GM21367 (cell line): ENCODE measurements around the gene SBK2.
"Not testable (repeated sequence)": the region's sequence is repeated elsewhere in the genome, so short reads cannot be mapped to it uniquely, and the experiment has no call there.

Source experiments
- ATAC-seq: cut with Tn5 transposase; IDR thresholded peaks from one replicate; pipeline ENCODE4 v1.9.1; 2021; ENCODE audit not compliant: unreplicated experiment

SBK2 gene

DNA sequence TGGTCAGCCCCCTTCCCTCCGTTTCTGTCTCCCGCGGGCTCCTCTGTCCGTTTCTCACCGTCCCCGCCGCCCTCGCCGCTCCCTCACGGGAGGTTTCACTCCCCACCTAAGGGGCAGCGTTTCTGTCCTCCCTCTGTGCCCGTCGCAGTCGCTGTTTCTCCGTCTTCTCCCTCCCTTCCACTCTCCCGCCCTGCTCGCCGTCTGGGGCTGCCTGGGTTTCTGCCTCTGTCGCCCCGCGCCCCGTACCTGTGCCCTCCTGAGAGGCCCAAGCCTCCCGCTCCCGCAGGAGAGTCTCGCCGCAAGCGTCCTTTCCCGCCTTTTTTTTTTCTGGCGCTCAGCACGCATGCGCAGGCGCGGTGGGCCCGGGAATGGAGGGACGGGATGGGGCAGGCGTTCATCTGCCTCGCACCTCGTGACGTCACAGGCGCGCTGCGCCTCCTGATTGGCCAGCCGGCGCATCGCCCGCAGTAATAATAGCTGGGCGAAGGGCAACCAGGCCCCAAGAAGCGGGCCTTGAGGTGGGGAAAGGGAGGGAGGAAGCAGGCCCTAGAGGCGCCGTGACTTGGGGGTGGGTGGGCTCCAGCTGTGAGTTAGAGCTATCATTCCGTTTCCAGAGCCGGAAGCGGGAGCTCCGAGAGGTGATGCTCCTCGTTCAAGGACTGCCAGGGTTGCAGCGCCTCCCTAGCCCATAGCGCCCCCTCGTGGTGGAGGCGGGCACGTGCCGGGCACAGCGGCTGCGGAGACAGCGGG is 33.3 kb downstream of the SBK2 start:
- no peak for ATAC-seq

DNA sequence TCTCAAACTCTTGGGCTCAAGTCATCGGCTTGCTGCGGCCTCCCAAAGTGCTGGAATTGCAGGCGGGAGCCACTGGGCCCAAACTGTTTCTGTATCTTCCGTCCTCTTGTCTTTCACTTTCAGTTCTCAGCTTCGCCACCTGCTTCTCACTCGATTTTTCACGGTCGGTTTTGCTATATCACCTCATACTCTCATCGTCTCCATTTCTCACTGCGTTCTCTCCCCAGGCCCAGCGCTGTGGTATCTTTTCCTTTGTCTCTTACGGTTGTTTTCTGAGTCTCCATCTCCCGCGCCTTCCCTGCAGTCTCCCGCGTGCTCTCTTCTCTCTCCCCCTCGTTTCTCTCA is 33.8 kb downstream of the SBK2 start:
- ATAC-seq, result no peak

DNA sequence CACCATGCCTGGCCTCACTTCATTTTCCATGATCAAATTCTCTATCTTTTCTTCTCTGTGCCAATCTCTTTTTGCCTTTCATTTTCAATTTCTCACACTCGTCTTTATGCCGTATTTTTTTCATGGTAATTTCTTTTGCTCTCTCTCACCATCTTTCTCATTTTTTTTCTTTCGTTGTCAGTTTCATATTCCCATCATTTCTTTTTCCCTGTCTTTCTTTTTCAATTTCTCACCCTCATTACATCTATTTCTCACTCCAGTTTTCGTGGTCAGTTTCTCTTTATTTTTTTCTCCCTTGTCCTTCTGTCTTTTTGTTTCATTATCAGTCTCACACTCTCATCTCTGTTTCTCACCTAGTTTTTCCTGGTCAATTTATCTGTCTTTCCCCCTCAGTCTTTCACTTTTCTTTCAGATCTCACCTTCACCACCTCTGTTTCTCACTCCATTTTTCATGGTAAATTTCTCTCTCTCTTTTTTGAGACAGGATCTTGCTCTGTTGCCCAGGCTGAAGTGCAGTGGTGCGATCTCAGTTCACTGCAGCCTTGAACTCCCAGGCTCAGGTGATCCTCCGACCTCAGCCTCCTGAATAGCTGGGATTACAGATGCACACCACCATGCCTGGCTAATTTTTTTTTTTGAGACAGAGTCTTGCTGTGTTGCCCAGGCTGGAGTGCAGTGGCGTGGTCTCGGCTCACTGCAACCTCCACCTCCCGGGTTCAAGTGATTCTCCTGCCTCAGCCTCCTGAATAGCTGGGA is 34.6 kb downstream of the SBK2 start:
- no peak for ATAC-seq

DNA sequence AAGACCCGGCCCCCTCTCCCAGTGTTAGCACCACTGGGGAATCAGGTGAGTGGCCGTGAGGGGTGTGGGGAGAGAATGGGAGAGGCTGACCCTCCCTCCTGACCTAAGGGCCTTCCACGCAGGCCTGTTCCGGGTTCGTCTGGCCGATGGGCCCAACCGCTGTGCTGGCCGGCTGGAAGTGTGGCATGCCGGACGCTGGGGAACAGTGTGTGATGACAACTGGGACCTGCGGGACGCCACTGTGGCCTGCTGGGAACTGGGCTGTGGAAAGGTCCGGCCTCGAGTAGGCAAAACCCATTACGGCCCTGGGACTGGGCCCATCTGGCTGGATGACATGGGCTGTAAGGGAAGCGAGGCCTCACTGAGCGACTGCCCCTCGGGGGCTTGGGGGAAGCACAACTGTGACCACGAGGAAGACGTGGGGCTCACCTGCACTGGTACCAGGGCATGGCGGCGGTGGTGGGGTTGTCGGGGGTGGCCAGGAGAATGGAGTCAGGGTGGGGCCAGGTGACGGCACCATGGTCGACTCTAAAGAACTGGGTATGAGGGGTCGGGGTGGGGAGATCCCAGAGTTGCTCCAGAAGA is 36.5 kb downstream of the SBK2 start:
- no peak for ATAC-seq

DNA sequence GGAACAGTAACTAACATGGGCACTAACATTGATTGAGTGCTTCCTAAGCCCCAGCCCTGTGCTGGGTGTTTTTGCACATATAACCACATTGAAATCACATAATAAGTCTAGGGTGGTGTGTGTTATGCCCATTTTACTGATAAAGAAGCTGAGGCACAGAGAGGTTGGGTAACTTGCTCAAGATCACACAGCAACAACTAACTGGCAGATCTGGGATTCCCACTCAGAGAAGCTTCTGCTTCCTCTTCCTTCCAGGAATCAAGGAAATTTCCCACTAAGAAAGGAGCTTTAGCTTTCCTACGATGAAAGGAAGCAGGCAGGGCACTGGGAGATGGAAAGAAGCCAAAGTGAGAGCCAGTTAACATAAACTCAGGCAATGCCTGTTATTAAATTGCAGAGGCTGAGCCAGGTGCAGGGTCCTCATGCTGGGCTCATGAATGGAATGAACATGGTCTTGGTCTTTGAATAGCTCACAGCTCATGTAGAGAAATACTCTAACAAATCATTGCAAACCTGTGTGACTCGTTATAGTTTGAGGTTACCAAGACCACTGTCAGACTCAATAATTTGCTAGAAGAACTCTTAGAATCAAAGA is 38.6 kb downstream of the SBK2 start:
- no peak for ATAC-seq

DNA sequence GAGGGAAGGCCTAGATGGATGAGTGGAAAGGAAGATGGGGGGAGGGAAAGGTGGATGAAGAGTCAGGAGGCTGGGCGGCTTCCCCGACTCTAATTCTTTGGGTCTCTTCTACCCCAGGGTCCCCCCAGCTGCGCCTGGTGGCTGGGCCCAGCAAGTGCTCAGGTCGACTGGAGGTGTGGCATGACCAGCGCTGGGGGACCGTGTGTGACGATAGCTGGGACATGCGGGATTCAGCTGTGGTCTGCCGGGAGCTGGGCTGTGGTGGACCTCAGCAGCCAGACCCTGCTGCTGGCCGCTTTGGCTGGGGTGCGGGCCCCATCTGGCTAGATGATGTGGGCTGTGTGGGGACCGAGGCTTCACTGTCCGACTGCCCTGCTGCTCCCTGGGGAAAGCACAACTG is 39.2 kb downstream of the SBK2 start:
- ATAC-seq, result no peak

DNA sequence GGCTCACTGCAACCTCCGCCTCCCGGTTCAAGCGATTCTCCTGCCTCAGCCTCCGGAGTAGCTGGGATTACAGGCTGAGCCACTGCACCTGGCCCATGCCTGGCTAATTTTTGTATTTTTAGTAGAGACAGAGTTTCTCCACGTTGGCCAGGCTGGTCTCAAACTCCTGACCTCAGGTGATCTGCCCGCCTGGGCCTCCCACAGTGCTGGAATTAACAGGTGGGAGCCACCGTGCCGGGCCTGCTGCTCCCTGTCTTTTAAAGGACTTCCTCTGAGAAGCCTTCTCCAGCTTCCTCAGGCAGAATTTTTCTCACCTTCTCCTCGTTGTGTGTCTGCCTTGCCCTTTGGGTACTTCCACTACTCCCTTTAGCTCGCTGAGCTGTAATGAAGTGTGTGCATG is 40.1 kb downstream of the SBK2 start:
- ATAC-seq, result not testable (repeated sequence)

DNA sequence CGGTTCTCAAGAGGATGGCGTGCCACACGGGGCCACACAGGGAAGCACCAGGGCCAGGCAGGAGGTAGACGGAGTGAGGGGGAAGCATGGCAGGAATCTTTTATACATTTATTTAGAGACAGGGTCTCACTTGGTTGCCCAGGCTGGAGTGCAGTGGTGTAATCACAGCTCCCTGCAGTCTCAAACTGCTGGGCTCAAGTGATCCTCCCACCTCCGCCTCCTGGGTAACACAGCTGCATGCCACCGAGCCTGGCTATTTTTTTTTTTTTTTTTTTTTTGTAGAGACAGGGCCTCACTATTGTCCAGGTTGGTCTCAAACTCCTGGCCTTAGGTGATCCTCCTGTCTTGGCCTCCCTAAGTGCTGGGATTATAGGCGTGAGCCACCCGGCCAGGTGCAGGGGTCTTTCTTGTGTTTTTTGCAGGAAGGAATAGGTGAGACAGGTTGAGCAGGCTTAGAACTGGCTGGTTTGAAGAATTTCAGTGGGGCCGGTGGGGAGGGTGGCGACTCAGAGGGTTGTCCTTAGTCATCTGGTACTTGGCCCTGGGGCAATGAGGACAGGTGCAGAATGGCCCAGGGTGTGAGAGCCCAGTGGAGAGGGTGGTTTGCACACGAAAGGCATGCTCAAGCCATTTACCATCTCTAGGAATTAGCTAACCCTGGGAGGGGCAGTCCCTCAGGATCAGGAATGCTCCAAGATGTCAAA is 41.1 kb downstream of the SBK2 start:
- no peak for ATAC-seq

DNA sequence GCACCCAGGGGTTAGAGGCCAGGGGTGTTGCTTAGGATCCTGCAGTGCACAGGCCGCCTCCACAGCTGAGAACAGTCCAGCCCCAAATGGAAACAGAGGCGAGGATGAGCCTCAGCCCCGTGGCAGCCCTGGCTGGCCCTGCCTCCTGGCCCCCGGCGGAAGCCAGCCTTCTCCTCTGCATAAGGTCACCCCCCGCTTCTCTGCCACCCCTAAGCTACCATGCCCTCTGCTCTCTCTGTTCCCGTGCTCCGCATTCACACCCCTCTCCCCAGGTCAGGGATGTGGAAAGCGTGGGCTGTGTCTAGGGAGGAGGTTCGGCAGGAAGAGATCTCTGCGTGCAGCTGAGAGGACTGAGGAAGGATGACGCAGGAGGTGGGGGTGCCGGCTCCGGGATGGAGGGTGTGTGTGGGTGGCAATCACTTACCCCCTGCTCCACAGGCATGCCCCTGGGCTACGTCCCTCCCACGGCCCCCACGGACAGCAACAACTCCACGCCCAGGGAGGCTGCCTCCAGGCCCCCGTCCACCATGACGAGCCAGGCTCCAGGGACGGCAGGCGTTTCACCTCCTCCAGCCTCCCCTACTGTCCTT is 42.7 kb downstream of the SBK2 start:
- no peak for ATAC-seq

DNA sequence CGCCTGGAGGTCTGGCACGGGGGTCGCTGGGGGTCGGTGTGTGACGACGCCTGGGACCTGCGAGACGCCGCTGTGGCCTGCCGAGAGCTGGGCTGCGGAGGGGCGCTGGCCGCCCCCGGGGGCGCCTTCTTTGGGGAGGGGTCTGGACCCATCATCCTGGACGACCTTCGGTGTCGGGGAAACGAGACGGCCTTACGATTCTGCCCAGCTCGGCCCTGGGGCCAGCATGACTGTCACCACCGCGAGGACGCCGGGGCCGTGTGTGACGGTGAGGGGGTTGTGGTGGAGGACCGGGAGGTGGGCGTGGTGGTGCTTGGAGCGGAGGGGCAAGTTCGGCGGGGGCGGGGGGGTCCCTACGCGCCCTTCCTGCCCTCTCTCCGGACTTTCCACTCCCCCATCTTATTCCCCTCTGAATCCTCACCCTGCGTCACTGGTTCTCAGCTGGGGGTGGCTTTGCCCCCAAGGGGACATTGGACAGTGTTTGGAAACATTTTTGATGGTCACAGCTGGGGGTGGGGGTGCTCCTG is 43.2 kb downstream of the SBK2 start:
- ATAC-seq, result no peak

DNA sequence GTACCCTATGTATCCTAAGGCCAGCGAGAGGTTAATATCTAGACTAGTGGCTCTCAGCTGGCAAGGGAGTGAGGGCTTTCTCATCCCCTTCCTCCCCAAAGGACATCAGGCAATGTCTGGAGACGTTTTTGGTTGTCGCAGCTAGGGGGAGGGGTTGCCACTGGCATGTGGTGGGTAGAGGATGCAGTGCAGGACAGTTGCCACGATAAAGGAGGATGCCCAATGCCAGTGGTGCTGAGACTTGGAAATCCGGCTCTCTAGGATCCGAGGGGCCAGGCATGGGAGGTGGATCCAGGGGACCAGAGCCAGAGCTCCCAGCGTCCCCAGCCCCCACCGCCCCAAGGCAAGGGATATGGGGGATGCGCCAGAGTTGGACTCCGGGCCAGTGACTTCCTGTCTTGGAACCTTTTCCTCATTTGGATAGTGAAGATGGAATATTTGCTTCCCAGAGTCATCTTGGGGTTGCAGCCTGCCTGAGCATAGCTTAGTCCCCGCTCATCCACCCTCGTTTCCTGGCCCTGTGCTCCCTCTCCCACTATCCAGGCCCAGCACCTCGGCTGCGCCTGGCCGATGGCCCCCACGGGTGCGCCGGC is 43.8 kb downstream of the SBK2 start:
- ATAC-seq, result no peak

DNA sequence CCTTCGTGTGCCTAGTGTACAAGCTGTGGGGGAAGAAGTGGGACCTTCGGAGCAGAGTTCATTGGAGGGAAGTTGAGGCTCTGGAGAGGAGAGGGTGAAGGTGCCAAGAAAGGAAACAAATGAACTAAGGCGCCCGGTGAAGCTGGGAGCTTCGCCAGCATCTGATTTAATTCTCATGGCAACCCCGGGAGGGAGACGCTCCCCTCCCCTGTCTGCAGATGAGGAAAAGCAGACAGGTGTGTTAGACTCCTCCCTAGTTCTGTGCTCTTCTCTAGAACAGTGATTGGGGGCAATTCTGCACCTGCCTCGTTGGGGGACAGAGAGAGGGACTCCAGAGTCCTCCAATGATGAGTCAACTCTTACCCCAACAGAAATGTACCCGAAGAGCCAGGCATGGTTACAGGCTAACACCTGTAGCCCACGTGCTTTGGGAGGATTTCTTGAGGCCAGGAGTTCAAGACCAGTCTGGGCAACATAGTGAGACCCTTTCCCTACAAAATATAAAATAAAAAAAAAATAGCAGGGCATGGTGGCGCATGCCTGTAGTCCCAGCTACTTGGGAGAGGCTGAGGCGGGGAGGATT is 44.5 kb downstream of the SBK2 start:
- no peak for ATAC-seq

DNA sequence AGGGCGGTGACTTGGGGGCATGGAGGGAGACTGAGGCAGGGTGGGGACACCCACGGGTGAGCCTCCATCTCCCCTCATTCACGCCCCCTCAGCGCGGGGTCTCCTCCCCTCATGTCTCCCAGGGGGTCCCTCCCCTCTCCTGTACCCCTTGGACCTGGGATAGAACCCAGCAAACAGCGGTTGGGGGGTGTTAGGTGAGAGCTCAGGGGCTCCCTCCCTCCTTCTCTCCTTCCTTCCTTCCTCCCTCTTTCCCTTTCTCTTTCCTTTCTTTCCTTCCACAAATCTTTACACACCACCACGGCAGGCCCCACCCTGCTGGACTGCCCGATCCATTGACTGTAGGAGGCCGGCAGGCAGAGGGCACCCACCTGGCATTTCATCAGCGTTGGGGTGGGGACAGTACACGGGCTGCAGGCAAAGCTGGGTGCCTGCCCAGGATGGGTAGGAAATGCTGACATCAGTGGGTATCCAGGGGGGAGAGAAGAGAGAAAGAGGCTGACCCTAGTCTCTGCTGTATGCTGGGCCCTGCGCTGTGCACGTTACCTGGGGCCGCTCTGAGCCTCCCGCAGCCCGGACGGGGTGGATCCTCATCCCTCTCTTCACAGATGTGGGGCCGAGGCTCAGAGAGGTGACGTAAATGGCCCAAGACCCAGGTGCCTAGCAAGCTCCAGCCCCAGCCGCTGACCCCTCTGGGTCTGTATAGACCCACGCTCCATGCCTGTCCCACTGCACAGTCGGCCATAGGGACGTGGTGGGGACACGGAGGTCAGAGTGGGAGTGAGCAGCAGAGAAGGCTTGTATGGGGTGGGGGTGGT is 45.2 kb downstream of the SBK2 start:
- ATAC-seq, result no peak

DNA sequence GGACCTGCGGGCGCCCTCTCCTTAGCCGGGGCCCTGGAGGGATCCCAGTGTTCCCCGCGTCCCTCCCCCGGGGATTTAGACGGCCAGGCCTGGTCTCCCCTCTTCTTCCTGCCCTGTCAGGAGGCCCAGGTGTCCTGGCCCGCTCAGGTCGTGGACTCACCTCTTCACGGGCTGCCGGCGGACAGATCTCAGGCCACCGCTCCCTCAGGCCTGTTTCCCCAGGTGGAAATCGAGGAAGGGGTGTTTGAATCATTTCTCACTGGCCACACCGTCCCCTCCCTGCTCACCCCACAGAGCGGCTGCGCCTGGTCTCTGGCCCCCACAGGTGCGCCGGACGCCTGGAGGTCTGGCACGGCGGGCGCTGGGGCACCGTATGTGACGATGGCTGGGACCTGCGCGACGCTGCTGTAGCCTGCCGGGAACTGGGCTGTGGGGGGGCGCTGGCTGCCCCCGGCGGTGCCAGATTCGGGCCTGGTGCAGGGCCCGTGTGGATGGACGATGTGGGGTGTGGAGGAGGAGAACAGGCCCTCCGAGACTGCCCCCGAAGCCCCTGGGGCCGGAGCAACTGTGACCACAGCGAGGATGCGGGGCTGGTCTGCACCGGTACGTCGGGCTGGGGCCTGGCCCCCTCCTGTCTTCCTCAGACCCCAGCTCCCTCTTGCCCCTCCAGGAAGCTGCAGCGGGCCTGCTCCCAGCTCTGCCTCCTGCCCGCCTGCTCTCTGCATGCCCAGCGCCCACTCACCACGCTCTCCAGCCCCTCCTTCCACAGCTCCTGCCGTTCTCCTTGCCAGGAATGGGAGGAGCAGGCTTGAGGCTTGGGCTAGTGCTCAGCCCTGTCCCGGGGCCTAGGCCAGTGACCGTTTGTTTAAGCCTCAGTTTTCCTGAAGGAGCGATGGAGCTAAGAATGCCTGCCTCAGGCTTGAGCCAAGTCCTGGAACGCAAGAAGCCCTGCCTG is 46.2 kb downstream of the SBK2 start:
- ATAC-seq, result no peak

DNA sequence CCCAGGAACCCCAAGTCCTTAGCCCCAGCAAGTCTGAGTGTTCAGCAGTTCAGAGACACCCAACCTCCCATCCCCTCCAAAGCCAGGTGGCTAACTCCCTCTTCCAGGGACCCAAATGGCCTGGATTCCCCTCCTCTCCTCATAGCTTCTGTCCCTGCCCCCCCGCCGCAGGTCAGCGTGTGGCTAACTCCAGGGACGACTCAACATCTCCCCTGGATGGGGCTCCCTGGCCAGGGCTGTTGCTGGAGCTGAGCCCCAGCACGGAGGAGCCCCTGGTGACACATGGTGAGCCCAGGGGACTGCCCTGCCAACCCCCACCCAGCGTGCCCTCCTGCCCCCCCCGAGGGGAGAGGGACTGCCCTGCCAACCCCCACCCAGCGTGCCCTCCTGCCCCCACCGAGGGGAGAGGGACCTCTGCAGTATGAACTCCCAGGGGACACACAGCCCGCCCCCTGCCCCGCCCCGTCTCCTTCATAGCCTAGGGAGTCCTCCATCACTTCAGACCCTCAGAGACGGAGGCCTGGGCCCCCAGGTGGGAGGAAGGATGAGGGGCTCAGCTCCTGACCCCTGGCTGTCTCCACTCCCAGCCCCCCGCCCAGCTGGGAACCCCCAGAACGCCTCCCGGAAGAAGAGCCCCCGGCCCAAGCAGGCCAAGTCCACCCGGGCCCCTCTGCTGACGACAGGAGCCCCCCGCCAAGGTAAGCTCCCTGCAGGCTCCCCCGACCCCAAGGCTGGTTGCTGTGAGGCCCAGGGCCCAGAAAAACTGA is 47.0 kb downstream of the SBK2 start:
- ATAC-seq, result no peak

DNA sequence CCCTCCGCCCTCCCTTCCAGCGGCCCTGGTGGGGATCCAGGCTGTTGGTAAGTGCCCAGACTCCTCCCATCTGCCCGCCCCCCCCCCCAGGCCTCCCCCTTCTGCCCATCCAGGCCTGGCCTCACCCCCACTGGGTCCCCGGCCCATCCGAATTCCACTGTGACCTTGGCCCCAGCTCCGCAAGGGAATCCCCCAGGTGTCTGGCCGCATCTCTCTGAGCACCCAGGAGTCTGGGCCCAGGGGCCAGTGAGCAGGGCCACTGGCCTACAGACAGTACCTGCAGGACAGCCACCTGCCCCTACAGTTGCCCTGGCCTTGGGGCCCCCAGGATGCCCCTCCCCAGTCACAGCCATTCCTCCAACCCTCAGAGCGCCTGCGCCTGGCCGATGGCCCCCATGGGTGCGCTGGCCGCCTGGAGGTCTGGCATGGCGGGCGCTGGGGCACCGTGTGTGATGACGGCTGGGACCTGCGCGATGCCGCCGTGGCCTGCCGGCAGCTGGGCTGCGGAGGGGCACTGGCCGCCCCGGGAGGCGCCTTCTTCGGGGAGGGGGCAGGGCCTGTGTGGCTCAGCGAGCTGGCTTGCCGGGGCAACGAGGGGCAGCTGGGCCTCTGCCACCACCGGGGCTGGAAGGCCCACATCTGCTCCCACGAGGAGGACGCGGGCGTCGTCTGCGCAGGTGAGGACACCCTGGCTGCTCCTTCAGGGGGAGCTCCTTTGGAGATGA is 47.8 kb downstream of the SBK2 start:
- ATAC-seq, result no peak
